H1 (cell line): Measurements from ENCODE around the gene OVCH1. TPM values are rescaled to one million over a fixed set of nuclear protein-coding genes. Genes with fewer than 3 reads are reported as not detected.

Experiments
- CTCF ChIA-PET: fragments of 300-600 bp; sonication (Branson Sonifier 250); formaldehyde crosslinking; loops from one replicate; lab custom pipeline; 2021; ENCODE audit not compliant: partially characterized antibody; lab: Charles Lee
- POLR2A ChIA-PET: fragments of 300-600 bp; sonication (Branson Sonifier 250); formaldehyde crosslinking; loops from one replicate; lab custom pipeline; 2021; ENCODE audit warnings: inconsistent platforms; ENCODE audit not compliant: partially characterized antibody; lab: Charles Lee
- DNase-seq, 2 experiments: peaks; one replicate each; pipeline versions ENCODE4 v3.0.0 to v3.0.0-alpha.2; 2010 to 2022; ENCODE audit warnings: low spot score in 2 of 2, low read depth in 1 of 2, mixed read lengths in 1 of 2
- FAIRE-seq: peaks from 2 replicates; lab custom pipeline; 2011; peaks lifted over from hg19 to GRCh38; lab: Jason Lieb, UNC
- H2AFZ ChIP-seq: 2 replicates; pipeline ENCODE4 v1.8.1; 2012; ENCODE audit warnings: low read length, inconsistent platforms
- H2AK5ac ChIP-seq: 2 replicates; pipeline ENCODE4 v1.6.1; 2013; ENCODE audit warnings: low read depth, low read length
- H2BK120ac ChIP-seq: replicated peaks from 2 replicates; pipeline ENCODE3; 2013; ENCODE audit warnings: low read depth, low read length, inconsistent platforms
- H2BK12ac ChIP-seq: 2 replicates; pipeline ENCODE4 v1.6.1; 2013; ENCODE audit warnings: low read depth, low read length
- H2BK15ac ChIP-seq: 2 replicates; pipeline ENCODE4 v1.6.1; 2013; ENCODE audit warnings: low read length
- H2BK20ac ChIP-seq: 2 replicates; pipeline ENCODE4 v1.6.1; 2013; ENCODE audit warnings: low read length
- H2BK5ac ChIP-seq: 2 replicates; pipeline ENCODE4 v1.6.1; 2013; ENCODE audit warnings: low read depth, low read length
- H3K14ac ChIP-seq: 2 replicates; pipeline ENCODE4 v1.6.1; 2013; ENCODE audit warnings: inconsistent platforms; ENCODE audit not compliant: insufficient read length
- H3K18ac ChIP-seq: 2 replicates; pipeline ENCODE4 v1.6.1; 2013; ENCODE audit warnings: low read length; ENCODE audit errors: extremely low read depth
- H3K23ac ChIP-seq: 2 replicates; pipeline ENCODE4 v1.6.1; 2013; ENCODE audit warnings: inconsistent platforms; ENCODE audit not compliant: insufficient read length
- H3K23me2 ChIP-seq: 2 replicates; pipeline ENCODE4 v1.6.1; 2013; ENCODE audit warnings: low read depth, low read length
- H3K27ac ChIP-seq: 2 replicates; pipeline ENCODE4 v1.6.1; 2011; ENCODE audit warnings: low read depth, low read length, inconsistent platforms
- H3K27me3 ChIP-seq, 4 experiments: replicated peaks in 1 of 4; 1 replicate in 1 of 4; 2 replicates in 3 of 4; pipeline versions ENCODE4 v1.6.1 to v1.8.1; 2011 to 2013; ENCODE audit warnings: low read length in 3 of 4, mild to moderate bottlenecking in 3 of 4, inconsistent platforms in 2 of 4, mixed read lengths in 2 of 4, moderate library complexity in 1 of 4; ENCODE audit not compliant: control insufficient read depth in 3 of 4, insufficient read depth in 3 of 4; ENCODE audit errors: extremely low read depth in 1 of 4
- H3K36me3 ChIP-seq, 4 experiments: 2 replicates each; pipeline versions ENCODE4 v1.6.1 to v1.8.1; 2011 to 2013; ENCODE audit warnings: mild to moderate bottlenecking in 4 of 4, low read length in 3 of 4, moderate library complexity in 2 of 4, control low read depth in 1 of 4, inconsistent platforms in 1 of 4; ENCODE audit not compliant: insufficient read depth in 4 of 4, control insufficient read depth in 2 of 4
- H3K4ac ChIP-seq: replicated peaks from 2 replicates; pipeline ENCODE3; 2013; ENCODE audit warnings: low read length, low read depth, mixed read lengths, inconsistent platforms; ENCODE audit not compliant: insufficient read length
- H3K4me1 ChIP-seq, 4 experiments: replicated peaks in 1 of 4; 1 replicate in 1 of 4; 2 replicates in 3 of 4; pipeline versions ENCODE4 v1.6.1 to v1.8.1; 2011 to 2013; ENCODE audit warnings: low read length in 3 of 4, inconsistent platforms in 2 of 4, mixed read lengths in 1 of 4; ENCODE audit not compliant: insufficient read depth in 4 of 4, control insufficient read depth in 3 of 4
- H3K4me2 ChIP-seq, 2 experiments: 2 replicates each; pipeline versions ENCODE4 v1.6.1 to v1.8.1; 2011 to 2013; ENCODE audit warnings: low read depth in 2 of 2, low read length in 2 of 2, control low read depth in 1 of 2, inconsistent platforms in 1 of 2, mild to moderate bottlenecking in 1 of 2; ENCODE audit not compliant: insufficient read depth in 1 of 2
- H3K4me3 ChIP-seq, 4 experiments: fragments of 200-600, 300-600 bp in 1 of 4; sonication (generic), shearing (Covaris generic), sonication (Bioruptor Twin) in 1 of 4; 2 replicates each; pipeline versions ENCODE4 v1.5.1 to v1.8.1; 2011 to 2016; ENCODE audit warnings: low read length in 4 of 4, low read depth in 3 of 4, control low read depth in 2 of 4, inconsistent platforms in 2 of 4, mild to moderate bottlenecking in 2 of 4, mixed read lengths in 1 of 4, moderate library complexity in 1 of 4; ENCODE audit not compliant: insufficient read depth in 2 of 4; ENCODE audit errors: extremely low read depth in 1 of 4
- H3K56ac ChIP-seq: replicated peaks from 2 replicates; pipeline ENCODE3; 2013; ENCODE audit warnings: low read depth, mild to moderate bottlenecking, mixed read lengths, low read length, inconsistent platforms; ENCODE audit not compliant: insufficient read length
- H3K79me1 ChIP-seq: 2 replicates; pipeline ENCODE4 v1.6.1; 2013; ENCODE audit warnings: low read depth, low read length, control low read depth
- H3K79me2 ChIP-seq, 2 experiments: 2 replicates each; pipeline versions ENCODE4 v1.6.1 to v1.8.1; 2012 to 2013; ENCODE audit warnings: low read length in 2 of 2, mild to moderate bottlenecking in 2 of 2, inconsistent platforms in 1 of 2; ENCODE audit not compliant: insufficient read depth in 2 of 2, control insufficient read depth in 1 of 2
- H3K9ac ChIP-seq, 4 experiments: replicated peaks in 1 of 4; 1 replicate in 1 of 4; 2 replicates in 3 of 4; pipeline versions ENCODE4 v1.6.1 to v1.8.1; 2011 to 2013; ENCODE audit warnings: low read depth in 3 of 4, low read length in 3 of 4, control low read depth in 2 of 4, mild to moderate bottlenecking in 2 of 4, moderate library complexity in 2 of 4, inconsistent platforms in 1 of 4; ENCODE audit errors: extremely low read depth in 1 of 4
- H3K9me3 ChIP-seq, 2 experiments: 2 replicates each; pipeline versions ENCODE4 v1.6.1 to v1.8.1; 2012 to 2013; ENCODE audit warnings: mild to moderate bottlenecking in 2 of 2, moderate library complexity in 2 of 2, control low read depth in 1 of 2, inconsistent platforms in 1 of 2, low read depth in 1 of 2, low read length in 1 of 2, mixed read lengths in 1 of 2; ENCODE audit not compliant: insufficient read depth in 2 of 2
- H4K20me1 ChIP-seq, 2 experiments: replicated peaks in 1 of 2; 2 replicates each; pipeline versions ENCODE3 to v1.8.1; 2011 to 2013; ENCODE audit warnings: inconsistent platforms in 2 of 2, low read length in 2 of 2, mild to moderate bottlenecking in 1 of 2; ENCODE audit not compliant: insufficient read depth in 2 of 2, control insufficient read depth in 1 of 2
- H4K5ac ChIP-seq: 2 replicates; pipeline ENCODE4 v1.6.1; 2013; ENCODE audit warnings: low read length, low read depth, mixed read lengths, inconsistent platforms; ENCODE audit not compliant: insufficient read length
- H4K8ac ChIP-seq: 2 replicates; pipeline ENCODE4 v1.8.0; 2013; ENCODE audit warnings: mild to moderate bottlenecking, moderate library complexity, low read length, inconsistent platforms; ENCODE audit not compliant: insufficient read depth; ENCODE audit errors: extremely low read depth
- H4K91ac ChIP-seq: replicated peaks from 2 replicates; pipeline ENCODE3; 2013; ENCODE audit warnings: low read length, mixed read lengths, inconsistent platforms; ENCODE audit not compliant: insufficient read length
- CBX8 ChIP-seq: fragments of 300-800, 300-1000 bp; sonication (generic); IDR thresholded peaks from 2 replicates; pipeline ENCODE4 v1.7.1; 2016; ENCODE audit warnings: low read depth, low read length, borderline replicate concordance
- CEBPB ChIP-seq: IDR thresholded peaks from 2 replicates; pipeline ENCODE4 v1.6.1; 2012; ENCODE audit warnings: low read depth, low read length
- CREB1 ChIP-seq: IDR thresholded peaks from 2 replicates; pipeline ENCODE4 v1.6.1; 2012; ENCODE audit warnings: inconsistent platforms
- EZH2 ChIP-seq: fragments of 200-600 bp; sonication (generic); IDR thresholded peaks from 2 replicates; pipeline ENCODE4 v1.7.1; 2012; ENCODE audit warnings: low read depth, mild to moderate bottlenecking, moderate library complexity, low read length, inconsistent platforms; ENCODE audit not compliant: severe bottlenecking
- GABPA ChIP-seq: IDR thresholded peaks from 2 replicates; pipeline ENCODE4 v1.6.1; 2011; ENCODE audit warnings: mild to moderate bottlenecking, low read length, moderate library complexity, borderline replicate concordance; ENCODE audit not compliant: insufficient read depth
- JUN ChIP-seq: IDR thresholded peaks from 2 replicates; pipeline ENCODE4 v1.6.1; 2011; ENCODE audit warnings: low read depth, mild to moderate bottlenecking, improper control_type of control experiment, low read length
- MAFK ChIP-seq: IDR thresholded peaks from 2 replicates; pipeline ENCODE4 v1.6.1; 2012; ENCODE audit warnings: low read depth, mild to moderate bottlenecking, improper control_type of control experiment, low read length
- MAX ChIP-seq: IDR thresholded peaks from 2 replicates; pipeline ENCODE4 v1.6.1; 2012; ENCODE audit warnings: inconsistent platforms
- POLR2A ChIP-seq, 2 experiments: IDR thresholded peaks; 1 replicate in 1 of 2; 2 replicates in 1 of 2; pipeline ENCODE4 v1.6.1; 2011; ENCODE audit warnings: low read depth in 2 of 2, low read length in 2 of 2, mild to moderate bottlenecking in 2 of 2; ENCODE audit errors: control extremely low read depth in 1 of 2
- SP1 ChIP-seq: IDR thresholded peaks from 2 replicates; pipeline ENCODE4 v1.6.1; 2011; ENCODE audit warnings: low read depth, low read length
- TAF1 ChIP-seq: IDR thresholded peaks from 2 replicates; pipeline ENCODE4 v1.6.1; 2011; ENCODE audit warnings: mild to moderate bottlenecking, low read depth, low read length
- TAF7 ChIP-seq: optimal IDR thresholded peaks from 2 replicates; pipeline ENCODE3; 2011; ENCODE audit warnings: low read depth, mild to moderate bottlenecking, inconsistent platforms, low read length, moderate library complexity, borderline replicate concordance
- TCF12 ChIP-seq: IDR thresholded peaks from 2 replicates; pipeline ENCODE4 v1.6.1; 2011; ENCODE audit warnings: low read depth, mild to moderate bottlenecking, low read length
- WGBS, 2 experiments: shearing (Covaris generic) in 1 of 2; methylation state at CpG; one replicate each; pipeline versions ENCODE4 v1.1.6 to v1.1.7; 2013 to 2015; ENCODE audit warnings: low lambda C conversion rate in 2 of 2, mixed read lengths in 2 of 2, inconsistent platforms in 1 of 2, low coverage in 1 of 2, missing lambda C conversion rate in 1 of 2; ENCODE audit not compliant: insufficient replicate concordance in 2 of 2, insufficient coverage in 1 of 2, insufficient read length in 1 of 2; ENCODE audit errors: extremely low coverage in 1 of 2, missing lambda C conversion rate in 1 of 2; 5-methylcytosine and 5-hydroxymethylcytosine counted together
- polyA plus RNA-seq, 7 experiments: library from polyadenylated mRNA; depleted of rRNA in 3 of 7; stranded (reverse) in 5 of 7; unstranded in 2 of 7; fragments of >200 nt in 5 of 7; fragments of 200-250 nt in 2 of 7; gene quantifications; 1 replicate in 5 of 7; 2 replicates in 1 of 7; 4 replicates in 1 of 7; pipeline versions ENCODE4 v1.2.1 to v1.2.3, GENCODE V29; 2011 to 2013; ENCODE audit warnings: missing spikeins in 2 of 7, mixed read lengths in 2 of 7
- total RNA-seq: library from RNA; stranded (reverse); fragmentation: NEBNext Ultra II Directional; extraction: Animal tissue kit (Norgen Biotek cat#: 25700); gene quantifications from 2 replicates; pipeline ENCODE4 v1.2.1, GENCODE V29; 2021

OVCH1 gene
- total and polyA plus RNA-seq, 2 of the 8 experiments (the other 6 are each of a cell fraction or from before 2014, with no cell fraction given): 0.07 TPM; not detected in 1

- H3K27me3 ChIP-seq: no peaks in the 10 kb centered on the region
- H3K27ac ChIP-seq: no peak overlapping the region
- H3K18ac ChIP-seq: no peak overlapping the region
- no peak overlapping the region for H3K4me2 ChIP-seq
- H3K9me3 ChIP-seq: no peaks in the 10 kb centered on the region
- DNase-seq (no peak), FAIRE-seq (no peak)
- no peak overlapping the region for H3K9ac ChIP-seq
- H3K23ac ChIP-seq: no peak overlapping the region
- ChIA-PET POLR2A (no interaction called here), CTCF (interaction anchor here (0.6 to 0.9 kb wide), 5 partner anchors 13 to 1734 kb away, joined by 3 to 5 read pairs (median 3); no protein-coding TSS in a partner anchor)
- H4K91ac ChIP-seq: no peak overlapping the region
- no peak overlapping the region for H2BK15ac ChIP-seq
- H3K36me3 ChIP-seq: peaks cover 0 to 6% (median 3%) of the 10 kb centered on the region in 4 experiments; a peak in 3 of 8 replicates
- H2AFZ ChIP-seq: no peak overlapping the region
- no peak overlapping the region for H4K5ac ChIP-seq
- H4K20me1 ChIP-seq: no peaks in the 10 kb centered on the region
- H2AK5ac ChIP-seq: no peak overlapping the region
- no peaks in the 10 kb centered on the region for H3K79me1 ChIP-seq
- no peak overlapping the region for H2BK20ac ChIP-seq
- no peak for TF ChIP-seq CBX8
- TF ChIP-seq POLR2A (IDR thresholded peaks at IDR 0.05; ENCODE audit: control extremely low read depth in 1 of 2, low read depth in 2 of 2, low read length in 2 of 2): no peak
- TF ChIP-seq MAFK: no peak
- no peak for TF ChIP-seq GABPA
- TF ChIP-seq MAX: no peak
- TF ChIP-seq CREB1: no peak
- TF ChIP-seq CEBPB: no peak
- TF ChIP-seq TAF7: no peak
- TF ChIP-seq TAF1: no peak
- TF ChIP-seq SP1: no peak
- no peak for TF ChIP-seq JUN
- TF ChIP-seq EZH2: no peak
- no peak for TF ChIP-seq TCF12
- H4K8ac ChIP-seq: no peak overlapping the region
- H3K4me3 ChIP-seq: no peak overlapping the region
- H2BK12ac ChIP-seq: no peak overlapping the region
- no peaks in the 10 kb centered on the region for H3K79me2 ChIP-seq
- WGBS, 2 experiments: 88% methylated on average over 7 of the region's 7 CpGs; no CpG with 5 or more reads in 1 of the 2 experiments
- no peak overlapping the region for H3K4ac ChIP-seq
- H3K14ac ChIP-seq: no peak overlapping the region
- H3K4me1 ChIP-seq: no peaks in the 10 kb centered on the region
- H2BK5ac ChIP-seq: no peak overlapping the region
- no peak overlapping the region for H3K56ac ChIP-seq
- no peak overlapping the region for H2BK120ac ChIP-seq
- H3K23me2 ChIP-seq: no peaks in the 10 kb centered on the region
Measured at GRCh38 chr12:29517264-29517663, 19.8 kb upstream of the OVCH1 start.
